ENCODE results near the gene PARP12.

GRCh38 chr7:140068033-140068432 lies 5.3 kb upstream of the PARP12 start:
- TF ChIP-seq BRCA1 (IDR thresholded peaks at IDR 0.05; ENCODE audit: low read depth, low read length) (no peak), CREB1 (IDR thresholded peaks at IDR 0.05) (no peak)

Measured in H1 (cell line).